ENCODE data around the gene PAGR1. TPM values are rescaled to one million over a fixed set of nuclear protein-coding genes. Genes with fewer than 3 reads are reported as not detected.

PAGR1 gene
- total and polyA plus RNA-seq, 2 of the 8 experiments (the other 6 are each of a cell fraction or from before 2014, with no cell fraction given) = 35.4 to 56.4 TPM

GRCh38 chr16:29839822-29840221 lies 23.9 kb downstream of the PAGR1 start:
- Histone ChIP-seq H4K20me1 (replicated peaks in 1 of 2; ENCODE audit: control insufficient read depth in 1 of 2, insufficient read depth in 2 of 2, low read length in 2 of 2) (no peaks in the 10 kb centered on the region), H2BK120ac (replicated peaks; ENCODE audit: low read depth, low read length) (no peak overlapping the region), H3K27ac (ENCODE audit: low read depth, low read length) (no peak overlapping the region), H3K14ac (ENCODE audit: insufficient read length) (no peak overlapping the region), H3K27me3 (replicated peaks in 1 of 4; ENCODE audit: control insufficient read depth in 3 of 4, extremely low read depth in 1 of 4, insufficient read depth in 3 of 4, low read length in 3 of 4) (no peaks in the 10 kb centered on the region), H3K4me1 (replicated peaks in 1 of 4; ENCODE audit: control insufficient read depth in 3 of 4, insufficient read depth in 4 of 4, low read length in 3 of 4) (no peaks in the 10 kb centered on the region; a peak in 1 of 7 replicates), H3K18ac (ENCODE audit: extremely low read depth, low read length) (no peak overlapping the region), H3K79me1 (ENCODE audit: low read depth, low read length) (no peaks in the 10 kb centered on the region), H3K4me3 (ENCODE audit: extremely low read depth in 1 of 4, insufficient read depth in 2 of 4, low read depth in 3 of 4, low read length in 4 of 4) (no peak overlapping the region), H3K23ac (ENCODE audit: insufficient read length) (no peak overlapping the region), H3K79me2 (ENCODE audit: control insufficient read depth in 1 of 2, insufficient read depth in 2 of 2, low read length in 2 of 2) (no peaks in the 10 kb centered on the region), H2AFZ (ENCODE audit: low read length) (no peak overlapping the region), H3K9me3 (ENCODE audit: insufficient read depth in 2 of 2, low read depth in 1 of 2, low read length in 1 of 2) (no peaks in the 10 kb centered on the region), H3K23me2 (ENCODE audit: low read depth, low read length) (no peaks in the 10 kb centered on the region), H4K8ac (ENCODE audit: extremely low read depth, insufficient read depth, low read length) (no peak overlapping the region), H2BK5ac (ENCODE audit: low read depth, low read length) (no peak overlapping the region), H3K56ac (replicated peaks; ENCODE audit: insufficient read length, low read depth, low read length) (no peak overlapping the region), H3K36me3 (ENCODE audit: control insufficient read depth in 2 of 4, insufficient read depth in 4 of 4, low read length in 3 of 4) (no peaks in the 10 kb centered on the region), H2BK12ac (ENCODE audit: low read depth, low read length) (no peak overlapping the region), H2BK15ac (ENCODE audit: low read length) (no peak overlapping the region), H3K4ac (replicated peaks; ENCODE audit: insufficient read length, low read depth, low read length) (no peak overlapping the region), H3K4me2 (ENCODE audit: insufficient read depth in 1 of 2, low read depth in 2 of 2, low read length in 2 of 2) (no peak overlapping the region), H4K5ac (ENCODE audit: insufficient read length, low read depth, low read length) (no peak overlapping the region), H4K91ac (replicated peaks; ENCODE audit: insufficient read length, low read length) (no peak overlapping the region), H2BK20ac (ENCODE audit: low read length) (no peak overlapping the region), H3K9ac (replicated peaks in 1 of 4; ENCODE audit: extremely low read depth in 1 of 4, low read depth in 3 of 4, low read length in 3 of 4) (no peak overlapping the region), H2AK5ac (ENCODE audit: low read depth, low read length) (no peak overlapping the region)
- FAIRE-seq = no peak
- POLR2A ChIA-PET (ENCODE audit: partially characterized antibody) = interaction anchor here (0.6 to 12.7 kb wide), 4 partner anchors 16 to 139 kb away, joined by 3 to 167 read pairs (median 3); partner anchors contain the start of genes MVP and PAGR1
- CTCF ChIA-PET (ENCODE audit: partially characterized antibody) = interaction anchor here (0.7 to 4.2 kb wide), 5 partner anchors 10 to 192 kb away, joined by 3 to 28 read pairs (median 6); partner anchors contain the start of genes MVP and TLCD3B
- WGBS, 2 experiments (ENCODE audit: extremely low coverage in 1 of 2, insufficient coverage in 1 of 2, insufficient read length in 1 of 2, insufficient replicate concordance in 2 of 2, low coverage in 1 of 2, low lambda C conversion rate in 2 of 2, missing lambda C conversion rate in 1 of 2) = 93% methylated on average over 6 of the region's 6 CpGs; no CpG with 5 or more reads in 1 of the 2 experiments
- DNase-seq (ENCODE audit: low read depth in 1 of 2, low spot score in 2 of 2) = no peak
- no peak for TF ChIP-seq RFX5 (IDR thresholded peaks at IDR 0.05; ENCODE audit: borderline replicate concordance, low read depth, low read length)
- TF ChIP-seq SIX5 (IDR thresholded peaks at IDR 0.05; ENCODE audit: low read depth, low read length) = no peak
- no peak for TF ChIP-seq MAFK (IDR thresholded peaks at IDR 0.05; ENCODE audit: low read depth, low read length)
- TF ChIP-seq ATF2 (IDR thresholded peaks at IDR 0.05; ENCODE audit: low read length) = no peak
- TF ChIP-seq CHD1 (IDR thresholded peaks at IDR 0.05; ENCODE audit: low read depth, low read length) = no peak
- no peak for TF ChIP-seq SIRT6 (IDR thresholded peaks at IDR 0.05; ENCODE audit: low read length)
- TF ChIP-seq KDM1A (IDR thresholded peaks at IDR 0.05; ENCODE audit: borderline replicate concordance, low read length) = no peak
- no peak for TF ChIP-seq CEBPB (IDR thresholded peaks at IDR 0.05; ENCODE audit: low read depth, low read length)
- TF ChIP-seq HDAC6 (IDR thresholded peaks at IDR 0.05; ENCODE audit: low read depth, low read length) = no peak
- no peak for TF ChIP-seq TAF1 (IDR thresholded peaks at IDR 0.05; ENCODE audit: low read depth, low read length)
- no peak for TF ChIP-seq JUND (IDR thresholded peaks at IDR 0.05; ENCODE audit: low read length)
